Fibroblast of lung (primary cell): ENCODE results near the gene KRT85.

ENCODE experiments used
- CTCF ChIP-seq, 2 donors: IDR thresholded peaks in 1 of 2; conservative IDR thresholded peaks in 1 of 2; 1 replicate in 1 of 2; 2 replicates in 1 of 2; pipeline ENCODE4 v1.5.1; 2011 to 2012; ENCODE audit warnings: low read length in 2 of 2, control low read depth in 1 of 2, inconsistent platforms in 1 of 2, low read depth in 1 of 2, mild to moderate bottlenecking in 1 of 2
- EZH2 ChIP-seq: IDR thresholded peaks from 2 replicates; pipeline ENCODE4 v1.5.1; 2012; ENCODE audit warnings: low read length, control low read depth, mild to moderate bottlenecking; ENCODE audit errors: missing control alignments

DNA sequence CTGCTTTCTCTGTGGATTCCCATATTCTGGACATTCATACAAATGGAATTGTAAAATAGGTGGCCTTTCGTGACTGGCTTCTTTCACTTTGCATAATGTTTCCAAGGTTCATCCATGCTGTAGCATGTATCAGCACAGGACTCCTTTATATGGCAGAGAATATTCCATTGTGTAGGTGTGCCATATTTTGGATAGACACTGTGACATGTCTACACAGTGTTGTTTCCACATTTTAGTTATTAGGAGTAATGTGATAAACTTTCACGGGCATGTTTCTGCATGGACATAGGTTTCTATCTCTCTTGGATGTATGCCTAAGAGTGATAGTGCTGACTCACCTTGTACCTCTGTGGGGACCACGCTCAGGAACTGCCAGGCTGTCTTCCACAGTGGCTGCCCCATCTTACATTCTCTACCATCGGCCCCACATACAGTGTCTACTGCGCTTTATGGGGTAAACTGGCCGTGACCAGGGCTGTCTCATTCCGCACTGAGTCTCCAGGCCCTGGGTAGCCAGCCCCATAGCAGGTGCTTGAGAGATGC is 25.3 kb upstream of the KRT85 start:
- TF ChIP-seq CTCF (conservative IDR thresholded peaks at IDR 0.05 in 1 of 2, IDR thresholded peaks at IDR 0.05 in 1 of 2; ENCODE audit: low read depth in 1 of 2, low read length in 2 of 2) (no peak), EZH2 (no peak)
